Tibial nerve (tissue), 4 donors: ENCODE measurements around the gene EID2B. TPM values are rescaled to one million over a fixed set of nuclear protein-coding genes. Genes with fewer than 3 reads are reported as not detected.

ENCODE experiments used
- DNase-seq, 2 donors: peaks; one replicate each; pipeline ENCODE4 v3.0.0-alpha.2; 2019; ENCODE audit warnings: low spot score in 2 of 2
- H3K27ac ChIP-seq, 4 donors: fragments of 200-600 bp; sonication (generic) in 3 of 4; one replicate each; pipeline ENCODE4 v1.5.1; 2017 to 2019; ENCODE audit warnings: mild to moderate bottlenecking in 1 of 4
- H3K27me3 ChIP-seq, 2 donors: fragments of 200-600 bp; sonication (generic) in 1 of 2; one replicate each; pipeline versions ENCODE4 v1.5.1 to v1.6.0; 2017 to 2019
- H3K36me3 ChIP-seq, 3 donors: fragments of 200-600 bp; sonication (generic); one replicate each; pipeline ENCODE4 v1.5.1; 2018 to 2019
- H3K4me1 ChIP-seq, 4 donors: fragments of 200-600 bp; sonication (generic) in 3 of 4; one replicate each; pipeline ENCODE4 v1.5.1; 2017 to 2019
- H3K4me3 ChIP-seq, 4 donors: fragments of 200-600 bp; sonication (generic) in 3 of 4; one replicate each; pipeline ENCODE4 v1.5.1; 2017 to 2019; ENCODE audit warnings: mild to moderate bottlenecking in 1 of 4, moderate library complexity in 1 of 4
- H3K9me3 ChIP-seq, 4 donors: fragments of 200-600 bp; sonication (generic) in 3 of 4; one replicate each; pipeline ENCODE4 v1.5.1; 2017 to 2019
- CTCF ChIP-seq, 5 experiments: fragments of 200-600 bp in 3 of 5; fragments of 450-650 bp in 2 of 5; sonication (generic) in 3 of 5; IDR thresholded peaks; one replicate each; pipeline ENCODE4 v1.5.1; 2016 to 2019; ENCODE audit warnings: antibody characterized with exemption in 5 of 5, mild to moderate bottlenecking in 3 of 5, moderate library complexity in 2 of 5
- EP300 ChIP-seq, 2 donors: sonication (generic); formaldehyde crosslinking; IDR thresholded peaks; one replicate each; pipeline ENCODE4 v1.6.1; 2017; ENCODE audit warnings: antibody characterized with exemption in 2 of 2, mild to moderate bottlenecking in 1 of 2
- POLR2A ChIP-seq, 2 donors: fragments of 450-650 bp; IDR thresholded peaks; one replicate each; pipeline ENCODE4 v1.6.1; 2017; ENCODE audit warnings: antibody characterized with exemption in 2 of 2, mild to moderate bottlenecking in 2 of 2, moderate library complexity in 2 of 2
- WGBS, 2 donors: methylation state at CpG; one replicate each; pipeline ENCODE4 v1.1.5; 2018; 5-methylcytosine and 5-hydroxymethylcytosine counted together
- total RNA-seq, 4 donors: library from RNA; depleted of rRNA; stranded (reverse); fragments of >200 nt; gene quantifications; one replicate each; pipeline ENCODE4 v1.1.0, GENCODE V29; 2016

Gene EID2B
- total RNA-seq, 4 donors from 2014 or later = 3.0 to 10.2 (median 7.0) TPM

DNA sequence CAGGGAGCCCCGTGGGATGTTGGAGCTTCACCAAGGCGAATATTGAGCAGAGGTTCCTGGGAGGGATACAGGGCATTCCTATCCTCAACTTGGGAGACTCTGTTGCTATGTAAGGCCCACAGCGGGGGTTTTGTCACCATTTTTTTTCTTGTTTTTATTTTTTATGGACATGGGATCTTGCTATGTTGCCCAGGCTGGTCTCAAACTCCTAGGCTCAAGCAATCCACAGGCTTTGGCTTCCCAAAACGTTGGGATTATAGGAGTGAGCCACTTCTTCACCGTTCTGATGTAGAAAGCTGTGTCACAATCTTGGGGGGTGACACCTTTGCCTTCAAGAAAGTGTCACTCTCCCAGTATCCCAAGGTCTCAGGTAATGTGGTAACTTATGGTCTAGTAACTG, 31.3 kb downstream of the EID2B start:
- peaks cover 0 to 3% (median 0%) of the 10 kb centered on the region in 4 donors for H3K9me3 ChIP-seq
- WGBS, 2 donors = 75 to 76% methylated on average over 5 of the region's 5 CpGs
- peaks cover 0 to 26% (median 10%) of the 10 kb centered on the region in 4 donors for H3K4me1 ChIP-seq
- no peaks in the 10 kb centered on the region for H3K36me3 ChIP-seq
- no peak overlapping the region for H3K27ac ChIP-seq
- DNase-seq = no peak
- TF ChIP-seq EP300 (IDR thresholded peaks at IDR 0.05) (no peak), CTCF (IDR thresholded peaks at IDR 0.05) (no peak), POLR2A (IDR thresholded peaks at IDR 0.05) (no peak)
- H3K27me3 ChIP-seq = peaks cover 0 to 91% of the 10 kb centered on the region in 2 donors
- H3K4me3 ChIP-seq = no peak overlapping the region

GRCh38 chr19:39500543-39500942, 32.1 kb downstream of the EID2B start:
- no peak overlapping the region for H3K4me3 ChIP-seq
- H3K36me3 ChIP-seq = no peaks in the 10 kb centered on the region
- TF ChIP-seq POLR2A (IDR thresholded peaks at IDR 0.05) (no peak), EP300 (IDR thresholded peaks at IDR 0.05) (no peak), CTCF (IDR thresholded peaks at IDR 0.05) (no peak)
- DNase-seq = no peak
- no peak overlapping the region for H3K27ac ChIP-seq
- peaks cover 0 to 26% (median 10%) of the 10 kb centered on the region in 4 donors for H3K4me1 ChIP-seq
- H3K9me3 ChIP-seq = peaks cover 0 to 3% (median 0%) of the 10 kb centered on the region in 4 donors
- H3K27me3 ChIP-seq = peaks cover 0 to 87% of the 10 kb centered on the region in 2 donors
- 63 to 70% methylated on average over 4 of the region's 4 CpGs for WGBS, 2 donors

DNA sequence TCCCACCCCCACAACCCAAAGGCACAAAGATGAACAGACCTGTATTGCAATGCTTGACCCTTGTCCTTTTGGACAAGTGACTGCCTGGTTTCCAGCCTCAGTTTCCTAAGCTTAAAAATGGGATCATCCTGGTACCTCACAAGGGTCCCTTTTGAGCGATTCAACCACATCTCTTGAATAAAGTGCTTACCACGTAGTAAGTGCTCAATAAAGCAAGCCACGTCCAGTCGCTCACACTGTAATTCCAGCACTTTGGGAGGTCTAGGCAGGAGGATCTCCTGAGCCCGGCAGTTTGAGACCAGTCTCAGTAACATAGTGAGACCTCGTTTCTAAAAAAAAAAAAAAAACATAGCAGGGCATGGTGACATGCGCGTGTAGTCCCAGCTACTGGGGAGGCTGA, 32.7 kb downstream of the EID2B start:
- peaks cover 0 to 3% (median 0%) of the 10 kb centered on the region in 4 donors for H3K9me3 ChIP-seq
- TF ChIP-seq POLR2A (IDR thresholded peaks at IDR 0.05) (no peak), EP300 (IDR thresholded peaks at IDR 0.05) (no peak), CTCF (IDR thresholded peaks at IDR 0.05) (no peak)
- no peak overlapping the region for H3K4me3 ChIP-seq
- no peak overlapping the region for H3K27ac ChIP-seq
- no peak for DNase-seq
- 78 to 80% methylated on average over 8 of the region's 8 CpGs for WGBS, 2 donors
- peaks cover 0 to 85% of the 10 kb centered on the region in 2 donors for H3K27me3 ChIP-seq
- H3K36me3 ChIP-seq = no peaks in the 10 kb centered on the region
- H3K4me1 ChIP-seq = peaks cover 0 to 26% (median 10%) of the 10 kb centered on the region in 4 donors

DNA sequence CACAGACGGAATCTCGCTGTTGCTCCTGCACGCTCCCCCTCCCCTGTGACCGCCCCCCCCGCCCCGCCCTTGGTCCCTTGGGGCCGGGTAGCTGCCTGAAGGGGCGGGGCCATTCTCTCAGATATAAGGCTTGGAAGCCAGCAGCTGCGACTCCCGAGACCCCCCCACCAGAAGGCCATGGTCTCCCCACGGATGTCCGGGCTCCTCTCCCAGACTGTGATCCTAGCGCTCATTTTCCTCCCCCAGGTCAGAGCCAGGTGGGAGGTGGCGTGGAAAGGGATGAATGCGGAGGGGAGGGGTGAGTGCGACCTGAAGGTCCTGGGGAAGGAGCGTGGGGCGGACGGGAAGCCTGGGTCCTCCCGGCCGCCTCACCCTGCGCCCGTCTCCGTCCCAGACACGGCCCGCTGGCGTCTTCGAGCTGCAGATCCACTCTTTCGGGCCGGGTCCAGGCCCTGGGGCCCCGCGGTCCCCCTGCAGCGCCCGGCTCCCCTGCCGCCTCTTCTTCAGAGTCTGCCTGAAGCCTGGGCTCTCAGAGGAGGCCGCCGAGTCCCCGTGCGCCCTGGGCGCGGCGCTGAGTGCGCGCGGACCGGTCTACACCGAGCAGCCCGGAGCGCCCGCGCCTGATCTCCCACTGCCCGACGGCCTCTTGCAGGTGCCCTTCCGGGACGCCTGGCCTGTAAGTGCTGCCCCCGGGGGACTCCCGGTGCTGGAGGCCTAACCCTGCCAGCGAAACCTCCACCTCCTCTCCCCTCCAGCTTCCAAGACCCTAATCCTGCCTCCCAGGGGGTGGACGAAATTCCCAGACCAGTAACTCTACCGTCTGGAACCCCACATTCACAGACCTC, 33.6 kb downstream of the EID2B start, which contains the start of gene DLL3:
DLL3 (plus strand) TSS at position 150 of the 845 bp plus-strand sequence; CDS start at position 178, 28 bp downstream.
- Histone ChIP-seq H3K27me3 (peaks cover 0 to 75% of the 10 kb centered on the region in 2 donors), H3K9me3 (peaks cover 0 to 3% (median 0%) of the 10 kb centered on the region in 4 donors), H3K36me3 (no peaks in the 10 kb centered on the region), H3K4me3 (peak within 1 kb of the TSS in 1 of 4 donors; percentile 12), H3K27ac (no peak within 1 kb of the TSS), H3K4me1 (peaks cover 0 to 26% (median 10%) of the 10 kb centered on the region in 4 donors)
- 1 to 2% methylated on average over 14 to 44 of the region's 60 CpGs for WGBS, 2 donors
- no peak for DNase-seq
- TF ChIP-seq EP300 (IDR thresholded peaks at IDR 0.05) = no peak
- TF ChIP-seq POLR2A (IDR thresholded peaks at IDR 0.05) = no peak
- no peak for TF ChIP-seq CTCF (IDR thresholded peaks at IDR 0.05)
